H9 (cell line): ENCODE data around the gene LRIG1. TPM values are rescaled to one million over a fixed set of nuclear protein-coding genes. Genes with fewer than 3 reads are reported as not detected.

Experiments
- DNase-seq: peaks from one replicate; pipeline ENCODE4 v3.0.0-alpha.2; 2017
- H2AFZ ChIP-seq: one replicate; pipeline ENCODE4 v1.6.1; 2013; ENCODE audit warnings: mild to moderate bottlenecking, low read length, control low read depth, moderate library complexity
- H2AK5ac ChIP-seq: 2 replicates; pipeline ENCODE4 v1.6.1; 2013; ENCODE audit warnings: low read length, control low read depth, mixed read lengths; ENCODE audit not compliant: insufficient read length
- H2BK120ac ChIP-seq: one replicate; pipeline ENCODE4 v1.6.1; 2013; ENCODE audit warnings: low read depth, mild to moderate bottlenecking, low read length, control low read depth, inconsistent platforms; ENCODE audit not compliant: poor library complexity, severe bottlenecking
- H2BK12ac ChIP-seq: 2 replicates; pipeline ENCODE4 v1.6.1; 2013; ENCODE audit warnings: low read length, control low read depth, mixed read lengths, low read depth; ENCODE audit not compliant: insufficient read length
- H2BK15ac ChIP-seq: 2 replicates; pipeline ENCODE4 v1.6.1; 2013; ENCODE audit warnings: low read depth, low read length, control low read depth
- H2BK20ac ChIP-seq: one replicate; pipeline ENCODE4 v1.6.1; 2013; ENCODE audit warnings: low read depth, mild to moderate bottlenecking, low read length, control low read depth, inconsistent platforms; ENCODE audit not compliant: poor library complexity, severe bottlenecking
- H2BK5ac ChIP-seq: 2 replicates; pipeline ENCODE4 v1.6.1; 2013; ENCODE audit warnings: low read length, control low read depth, mixed read lengths; ENCODE audit not compliant: insufficient read length
- H3K14ac ChIP-seq: 2 replicates; pipeline ENCODE4 v1.6.1; 2013; ENCODE audit warnings: low read length, control low read depth; ENCODE audit not compliant: insufficient read depth
- H3K18ac ChIP-seq: 2 replicates; pipeline ENCODE4 v1.6.1; 2013; ENCODE audit warnings: low read depth, mild to moderate bottlenecking, mixed read lengths, low read length, control low read depth; ENCODE audit not compliant: insufficient read length
- H3K23ac ChIP-seq: 2 replicates; pipeline ENCODE4 v1.6.1; 2013; ENCODE audit warnings: low read length, control low read depth, mixed read lengths, low read depth; ENCODE audit not compliant: insufficient read length
- H3K23me2 ChIP-seq: 2 replicates; pipeline ENCODE4 v1.6.1; 2013; ENCODE audit warnings: low read depth, mild to moderate bottlenecking, mixed read lengths, low read length, control low read depth; ENCODE audit not compliant: insufficient read length, poor library complexity, severe bottlenecking
- H3K27ac ChIP-seq: 2 replicates; pipeline ENCODE4 v1.5.1; 2013; ENCODE audit warnings: low read length, control low read depth, mixed read lengths, low read depth; ENCODE audit not compliant: insufficient read length
- H3K27me3 ChIP-seq: 2 replicates; pipeline ENCODE4 v1.6.1; 2013; ENCODE audit warnings: low read length, control low read depth, inconsistent platforms; ENCODE audit not compliant: insufficient read depth
- H3K4ac ChIP-seq: 2 replicates; pipeline ENCODE4 v1.6.1; 2013; ENCODE audit warnings: low read depth, mild to moderate bottlenecking, control low read depth, inconsistent platforms, low read length, moderate library complexity
- H3K4me1 ChIP-seq: 2 replicates; pipeline ENCODE4 v1.6.1; 2013; ENCODE audit warnings: low read length, control low read depth, inconsistent platforms; ENCODE audit not compliant: insufficient read depth
- H3K4me2 ChIP-seq: 2 replicates; pipeline ENCODE4 v1.6.1; 2013; ENCODE audit warnings: low read length, control low read depth, mixed read lengths; ENCODE audit not compliant: insufficient read length, insufficient read depth
- H3K56ac ChIP-seq: 2 replicates; pipeline ENCODE4 v1.6.1; 2013; ENCODE audit warnings: low read depth, mild to moderate bottlenecking, mixed read lengths, low read length, control low read depth; ENCODE audit not compliant: insufficient read length
- H3K79me1 ChIP-seq: 2 replicates; pipeline ENCODE4 v1.6.1; 2013; ENCODE audit warnings: low read depth, mild to moderate bottlenecking, moderate library complexity, low read length, control low read depth, inconsistent platforms; ENCODE audit not compliant: insufficient read depth, poor library complexity, severe bottlenecking
- H3K79me2 ChIP-seq: 2 replicates; pipeline ENCODE4 v1.6.1; 2013; ENCODE audit warnings: low read length, control low read depth, inconsistent platforms; ENCODE audit not compliant: insufficient read depth
- H3K9ac ChIP-seq: 2 replicates; pipeline ENCODE4 v1.6.1; 2013; ENCODE audit warnings: low read length, control low read depth, mixed read lengths; ENCODE audit not compliant: insufficient read length; ENCODE audit errors: extremely low read depth
- H3K9me3 ChIP-seq: one replicate; pipeline ENCODE4 v1.6.1; 2013; ENCODE audit warnings: low read depth, low read length, inconsistent platforms; ENCODE audit not compliant: control insufficient read depth
- H3T11ph ChIP-seq: one replicate; pipeline ENCODE4 v1.6.1; 2013; ENCODE audit warnings: mild to moderate bottlenecking, low read length, control low read depth, inconsistent platforms
- H4K20me1 ChIP-seq: one replicate; pipeline ENCODE4 v1.6.1; 2013; ENCODE audit not compliant: control insufficient read depth, insufficient read length, insufficient read depth
- H4K5ac ChIP-seq: 2 replicates; pipeline ENCODE4 v1.6.1; 2013; ENCODE audit warnings: low read depth, mild to moderate bottlenecking, mixed read lengths, low read length, control low read depth; ENCODE audit not compliant: insufficient read length
- H4K8ac ChIP-seq: replicated peaks from 2 replicates; pipeline ENCODE4 v1.6.1; 2013; ENCODE audit warnings: low read length, control low read depth, mixed read lengths, low read depth; ENCODE audit not compliant: insufficient read length
- H4K91ac ChIP-seq: 2 replicates; pipeline ENCODE4 v1.6.1; 2013; ENCODE audit warnings: low read depth, mild to moderate bottlenecking, moderate library complexity, mixed read lengths, low read length, control low read depth; ENCODE audit not compliant: insufficient read length
- H3K27ac Mint-ChIP-seq, 3 experiments: 2 replicates in 2 of 3; 3 replicates in 1 of 3; pipeline ENCODE4 v1.8.0; 2020 to 2021; ENCODE audit warnings: mixed read lengths in 3 of 3, mild to moderate bottlenecking in 1 of 3, moderate library complexity in 1 of 3
- H3K27me3 Mint-ChIP-seq: 2 replicates; pipeline ENCODE4 v1.8.0; 2021; ENCODE audit warnings: low read depth, mild to moderate bottlenecking, moderate library complexity, mixed read lengths
- H3K36me3 Mint-ChIP-seq, 3 experiments: 2 replicates in 2 of 3; 3 replicates in 1 of 3; pipeline ENCODE4 v1.8.0; 2020 to 2021; ENCODE audit warnings: low read depth in 3 of 3, mixed read lengths in 3 of 3; ENCODE audit not compliant: insufficient read depth in 1 of 3
- H3K4me1 Mint-ChIP-seq, 2 experiments: 2 replicates each; pipeline ENCODE4 v1.8.0; 2020; ENCODE audit warnings: mixed read lengths in 2 of 2
- H3K4me3 Mint-ChIP-seq, 2 experiments: 2 replicates in 1 of 2; 3 replicates in 1 of 2; pipeline ENCODE4 v1.8.0; 2020 to 2021; ENCODE audit warnings: mild to moderate bottlenecking in 2 of 2, mixed read lengths in 2 of 2, moderate library complexity in 1 of 2
- H3K9me3 Mint-ChIP-seq, 2 experiments: 2 replicates in 1 of 2; 3 replicates in 1 of 2; pipeline ENCODE4 v1.8.0; 2020; ENCODE audit warnings: mild to moderate bottlenecking in 2 of 2, mixed read lengths in 2 of 2, moderate library complexity in 1 of 2
- CTCF ChIP-seq: fragments of 200-600 bp; sonication (generic); conservative IDR thresholded peaks from 3 replicates; pipeline ENCODE4 v1.8.0; 2021; ENCODE audit warnings: antibody characterized with exemption, mild to moderate bottlenecking
- WGBS: extraction: QIAGEN DNeasy Blood & Tissue Kit; methylation state at CpG from one replicate; pipeline ENCODE4 v1.1.7; 2013; ENCODE audit warnings: missing lambda C conversion rate, low lambda C conversion rate, mixed read lengths; ENCODE audit not compliant: insufficient read length; ENCODE audit errors: extremely low coverage; 5-methylcytosine and 5-hydroxymethylcytosine counted together
- total RNA-seq: library from RNA; stranded (reverse); gene quantifications from 2 replicates; pipeline ENCODE4 v1.2.1, GENCODE V29; 2021

Gene LRIG1
- total RNA-seq, 1 experiment from 2014 or later: 70.3 TPM

- Mint-ChIP-seq H3K9me3 (no peaks in the 10 kb centered on the region), H3K27ac (no peak overlapping the region; a peak in 1 of 7 replicates), H3K4me3 (no peak overlapping the region), H3K36me3 (peaks cover 63 to 95% (median 88%) of the 10 kb centered on the region in 3 experiments), H3K4me1 (peaks cover 46 to 52% of the 10 kb centered on the region in 2 experiments), H3K27me3 (no peaks in the 10 kb centered on the region; the same call in 1 of the 2 replicates)
- no peak overlapping the region for H3K9ac ChIP-seq
- H2BK120ac ChIP-seq: no peak overlapping the region
- no peaks in the 10 kb centered on the region; the same call in 1 of the 2 replicates for H3K79me2 ChIP-seq
- H2BK12ac ChIP-seq: no peak overlapping the region
- no peak overlapping the region for H4K91ac ChIP-seq
- no peak overlapping the region for H3K4me2 ChIP-seq
- H2BK20ac ChIP-seq: no peak overlapping the region
- no peaks in the 10 kb centered on the region for H3K27me3 ChIP-seq
- no peaks in the 10 kb centered on the region for H3K23me2 ChIP-seq
- no peak overlapping the region for H4K8ac ChIP-seq
- H4K20me1 ChIP-seq: no peaks in the 10 kb centered on the region
- H3K18ac ChIP-seq: no peak overlapping the region
- H3K79me1 ChIP-seq: peaks cover 3% of the 10 kb centered on the region
- H3K9me3 ChIP-seq: no peaks in the 10 kb centered on the region
- no peak overlapping the region for H2AK5ac ChIP-seq
- H2BK15ac ChIP-seq: no peak overlapping the region
- H2BK5ac ChIP-seq: no peak overlapping the region
- no peak overlapping the region for H3K4ac ChIP-seq
- no peaks in the 10 kb centered on the region; the same call in 1 of the 2 replicates for H3K4me1 ChIP-seq
- no peak overlapping the region for H4K5ac ChIP-seq
- no CpG with 5 or more reads among the region's 5 CpGs for WGBS
- H3K27ac ChIP-seq: no peak overlapping the region
- H3T11ph ChIP-seq: no peak overlapping the region
- H2AFZ ChIP-seq: no peak overlapping the region
- no peak overlapping the region for H3K56ac ChIP-seq
- TF ChIP-seq CTCF: no peak
- DNase-seq: no peak
- H3K14ac ChIP-seq: no peak overlapping the region
- H3K23ac ChIP-seq: no peak overlapping the region
Observed at GRCh38 chr3:66406163-66406562, 94.7 kb downstream of the LRIG1 start.
